ENCODE measurements around the gene ATP10B. TPM values are rescaled to one million over a fixed set of nuclear protein-coding genes. Genes with fewer than 3 reads are reported as not detected.

ATP10B gene
- total and polyA plus RNA-seq, 2 of the 8 experiments (the other 6 are each of a cell fraction or from before 2014, with no cell fraction given): 0.06 to 0.11 TPM

GRCh38 chr5:160701403-160701802 is 150.6 kb downstream of the ATP10B start:
- ChIA-PET CTCF (ENCODE audit: partially characterized antibody) (no interaction called here), POLR2A (ENCODE audit: partially characterized antibody) (no interaction called here)
- Histone ChIP-seq H3K9ac (replicated peaks in 1 of 4; ENCODE audit: extremely low read depth in 1 of 4, low read depth in 3 of 4, low read length in 3 of 4) (no peak overlapping the region), H3K4ac (replicated peaks; ENCODE audit: insufficient read length, low read depth, low read length) (no peak overlapping the region), H4K20me1 (replicated peaks in 1 of 2; ENCODE audit: control insufficient read depth in 1 of 2, insufficient read depth in 2 of 2, low read length in 2 of 2) (no peaks in the 10 kb centered on the region), H3K79me2 (ENCODE audit: control insufficient read depth in 1 of 2, insufficient read depth in 2 of 2, low read length in 2 of 2) (no peaks in the 10 kb centered on the region), H3K36me3 (ENCODE audit: control insufficient read depth in 2 of 4, insufficient read depth in 4 of 4, low read length in 3 of 4) (no peaks in the 10 kb centered on the region), H3K4me3 (ENCODE audit: extremely low read depth in 1 of 4, insufficient read depth in 2 of 4, low read depth in 3 of 4, low read length in 4 of 4) (no peak overlapping the region), H2BK20ac (ENCODE audit: low read length) (no peak overlapping the region), H3K27ac (ENCODE audit: low read depth, low read length) (no peak overlapping the region), H4K5ac (ENCODE audit: insufficient read length, low read depth, low read length) (no peak overlapping the region), H2BK5ac (ENCODE audit: low read depth, low read length) (no peak overlapping the region), H2AK5ac (ENCODE audit: low read depth, low read length) (no peak overlapping the region), H3K4me2 (ENCODE audit: insufficient read depth in 1 of 2, low read depth in 2 of 2, low read length in 2 of 2) (no peak overlapping the region), H3K56ac (replicated peaks; ENCODE audit: insufficient read length, low read depth, low read length) (no peak overlapping the region), H3K27me3 (replicated peaks in 1 of 4; ENCODE audit: control insufficient read depth in 3 of 4, extremely low read depth in 1 of 4, insufficient read depth in 3 of 4, low read length in 3 of 4) (no peaks in the 10 kb centered on the region), H2BK15ac (ENCODE audit: low read length) (no peak overlapping the region), H3K23ac (ENCODE audit: insufficient read length) (no peak overlapping the region), H2BK12ac (ENCODE audit: low read depth, low read length) (no peak overlapping the region), H3K18ac (ENCODE audit: extremely low read depth, low read length) (no peak overlapping the region), H2AFZ (ENCODE audit: low read length) (no peak overlapping the region), H3K4me1 (replicated peaks in 1 of 4; ENCODE audit: control insufficient read depth in 3 of 4, insufficient read depth in 4 of 4, low read length in 3 of 4) (no peaks in the 10 kb centered on the region), H3K23me2 (ENCODE audit: low read depth, low read length) (no peaks in the 10 kb centered on the region), H3K79me1 (ENCODE audit: low read depth, low read length) (no peaks in the 10 kb centered on the region), H4K91ac (replicated peaks; ENCODE audit: insufficient read length, low read length) (no peak overlapping the region), H4K8ac (ENCODE audit: extremely low read depth, insufficient read depth, low read length) (no peak overlapping the region), H3K14ac (ENCODE audit: insufficient read length) (no peak overlapping the region), H2BK120ac (replicated peaks; ENCODE audit: low read depth, low read length) (no peak overlapping the region), H3K9me3 (ENCODE audit: insufficient read depth in 2 of 2, low read depth in 1 of 2, low read length in 1 of 2) (no peaks in the 10 kb centered on the region; a peak in 1 of 4 replicates)
- FAIRE-seq: no peak
- no peak for DNase-seq (ENCODE audit: low read depth in 1 of 2, low spot score in 2 of 2)
- TF ChIP-seq SUZ12 (IDR thresholded peaks at IDR 0.05; ENCODE audit: low read length): no peak
- TF ChIP-seq BRCA1 (IDR thresholded peaks at IDR 0.05; ENCODE audit: low read depth, low read length): no peak
- TF ChIP-seq JUN (IDR thresholded peaks at IDR 0.05; ENCODE audit: low read depth, low read length): no peak
- no peak for TF ChIP-seq CREB1 (IDR thresholded peaks at IDR 0.05)
- TF ChIP-seq MAX (IDR thresholded peaks at IDR 0.05): no peak
- no peak for TF ChIP-seq CHD2 (IDR thresholded peaks at IDR 0.05; ENCODE audit: low read length)
- TF ChIP-seq E2F6 (IDR thresholded peaks at IDR 0.05): no peak

Data from H1 (cell line).